Ishikawa (cell line): Measurements from ENCODE around the gene NTSR1.

Experiments
- CEBPB ChIP-seq: IDR thresholded peaks from 2 replicates; pipeline ENCODE4 v1.6.1; 2012
- CREB1 ChIP-seq: IDR thresholded peaks from 2 replicates; pipeline ENCODE4 v1.6.1; 2012; ENCODE audit warnings: low read depth
- EGR1 ChIP-seq: IDR thresholded peaks from 2 replicates; pipeline ENCODE4 v1.6.1; 2012
- EP300 ChIP-seq: IDR thresholded peaks from 2 replicates; pipeline ENCODE4 v1.6.1; 2012; ENCODE audit warnings: borderline replicate concordance
- FOXM1 ChIP-seq: IDR thresholded peaks from 2 replicates; pipeline ENCODE4 v1.6.1; 2012; ENCODE audit warnings: low read depth, borderline replicate concordance
- MAX ChIP-seq: IDR thresholded peaks from 2 replicates; pipeline ENCODE4 v1.6.1; 2012
- NFIC ChIP-seq: IDR thresholded peaks from 2 replicates; pipeline ENCODE4 v1.6.1; 2012
- RAD21 ChIP-seq: IDR thresholded peaks from 2 replicates; pipeline ENCODE4 v1.6.1; 2012; ENCODE audit warnings: low read depth
- REST ChIP-seq: IDR thresholded peaks from 2 replicates; pipeline ENCODE4 v1.6.1; 2012; ENCODE audit warnings: low read depth, mild to moderate bottlenecking
- TAF1 ChIP-seq: IDR thresholded peaks from 2 replicates; pipeline ENCODE4 v1.6.1; 2012; ENCODE audit warnings: low read depth, mild to moderate bottlenecking
- TCF12 ChIP-seq: IDR thresholded peaks from 2 replicates; pipeline ENCODE4 v1.6.1; 2012; ENCODE audit warnings: low read depth
- TEAD4 ChIP-seq: IDR thresholded peaks from 2 replicates; pipeline ENCODE4 v1.6.1; 2012
- USF1 ChIP-seq: IDR thresholded peaks from 2 replicates; pipeline ENCODE4 v1.6.1; 2012
- YY1 ChIP-seq: IDR thresholded peaks from 2 replicates; pipeline ENCODE4 v1.6.1; 2012; ENCODE audit warnings: low read depth
- ZBTB7A ChIP-seq: IDR thresholded peaks from 2 replicates; pipeline ENCODE4 v1.6.1; 2012; ENCODE audit warnings: low read depth

NTSR1 gene

GRCh38 chr20:62776035-62776691, 67.5 kb downstream of the NTSR1 start:
- no peak for TF ChIP-seq REST
- no peak for TF ChIP-seq CREB1
- no peak for TF ChIP-seq CEBPB
- no peak for TF ChIP-seq TEAD4
- TF ChIP-seq EGR1 = no peak
- peak; percentile 53 for TF ChIP-seq USF1

- TF ChIP-seq TCF12 (peak; percentile 33; the same call in 1 of the 2 replicates), YY1 (no peak)
These were observed 68.3 kb downstream of the NTSR1 start for GRCh38 chr20:62776692-62777527.

GRCh38 chr20:62777528-62777830, 68.8 kb downstream of the NTSR1 start:
- TF ChIP-seq TAF1 (no peak), REST (no peak)

GRCh38 chr20:62778058-62778457, 69.4 kb downstream of the NTSR1 start:
- TF ChIP-seq NFIC (no peak), EP300 (no peak), TCF12 (no peak), CEBPB (no peak), FOXM1 (no peak), REST (no peak), CREB1 (no peak), USF1 (no peak), TAF1 (no peak), MAX (no peak), YY1 (no peak), RAD21 (no peak), ZBTB7A (no peak), EGR1 (no peak)

GRCh38 chr20:62778601-62779416, 70.2 kb downstream of the NTSR1 start:
- no peak for TF ChIP-seq CREB1
- no peak for TF ChIP-seq CEBPB
- no peak for TF ChIP-seq ZBTB7A
- TF ChIP-seq TAF1 = no peak
- TF ChIP-seq EP300 = no peak
- TF ChIP-seq TCF12 = no peak
- no peak for TF ChIP-seq MAX
- TF ChIP-seq FOXM1 = no peak
- no peak for TF ChIP-seq NFIC
